ENCODE data around the gene COL6A2.
"Not testable (repeated sequence)": the region's sequence is repeated elsewhere in the genome, so short reads cannot be mapped to it uniquely, and the experiment has no call there.

COL6A2 gene

DNA sequence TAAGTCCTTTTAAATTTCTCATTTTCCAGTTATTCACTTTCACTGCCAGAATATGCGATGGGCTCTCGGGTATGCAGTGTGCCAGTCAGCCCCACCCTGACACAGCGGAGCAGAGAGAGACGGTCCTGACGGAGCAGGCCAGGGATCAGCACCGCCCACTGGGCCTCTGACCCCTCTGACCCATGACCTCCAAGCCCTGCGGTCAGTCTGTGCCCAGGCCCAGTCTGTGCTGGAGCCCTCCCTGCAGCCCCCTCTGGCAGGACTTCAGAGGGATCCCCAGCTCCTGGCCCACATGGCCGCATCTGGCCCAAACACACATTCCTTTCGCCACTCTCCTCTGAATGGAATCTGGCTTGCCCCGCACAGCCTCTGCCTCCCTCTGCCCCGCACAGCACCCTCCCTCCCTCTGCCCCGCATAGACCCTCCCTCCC, 43.4 kb upstream of the COL6A2 start:
- peaks cover 0 to 5% (median 0%) of the 10 kb centered on the region in 5 donors for H3K27me3 ChIP-seq (ENCODE audit: control insufficient read depth in 5 of 5, insufficient read depth in 4 of 5, low read length in 5 of 5)
- no peaks in the 10 kb centered on the region for H3K9me3 ChIP-seq (ENCODE audit: control insufficient read depth in 5 of 5, low read length in 5 of 5)
- no peak overlapping the region for H3K4me3 ChIP-seq (ENCODE audit: low read depth in 1 of 5, low read length in 5 of 5)
- H3K9ac ChIP-seq (ENCODE audit: low read length in 5 of 5) = no peak overlapping the region
- H3K4me1 ChIP-seq (ENCODE audit: control insufficient read depth in 5 of 5, insufficient read depth in 5 of 5, low read length in 5 of 5) = peaks cover 3 to 49% (median 39%) of the 10 kb centered on the region in 5 donors
- H3K36me3 ChIP-seq (ENCODE audit: control insufficient read depth in 5 of 5, insufficient read depth in 5 of 5, low read length in 5 of 5) = no peaks in the 10 kb centered on the region
- no peak overlapping the region for H3K27ac ChIP-seq (ENCODE audit: low read depth, low read length)

DNA sequence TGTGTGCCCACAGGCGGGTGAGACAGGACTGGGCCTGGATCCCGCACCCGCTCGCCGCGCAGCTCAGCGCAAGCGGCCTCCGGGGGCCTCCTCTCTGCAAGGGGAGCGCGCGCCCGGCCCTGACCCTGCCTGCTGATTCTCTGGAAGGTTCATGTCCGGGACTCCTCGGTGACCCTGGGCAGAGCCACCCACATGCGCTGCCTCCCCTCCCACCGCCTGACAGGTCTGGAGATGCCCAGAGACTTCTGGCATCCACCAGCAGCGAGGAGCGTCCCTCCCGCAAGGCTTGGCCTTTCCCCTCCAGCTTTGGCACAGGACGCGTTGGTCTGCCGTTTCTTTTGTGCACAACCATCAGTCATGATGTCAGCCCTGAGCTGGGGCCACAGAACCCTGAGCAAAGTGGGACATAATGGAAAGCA, 42.0 kb upstream of the COL6A2 start:
- H3K9me3 ChIP-seq (ENCODE audit: control insufficient read depth in 5 of 5, low read length in 5 of 5) = peaks cover 0 to 2% (median 0%) of the 10 kb centered on the region in 5 donors
- peaks cover 8 to 46% (median 38%) of the 10 kb centered on the region in 5 donors for H3K4me1 ChIP-seq (ENCODE audit: control insufficient read depth in 5 of 5, insufficient read depth in 5 of 5, low read length in 5 of 5)
- H3K27me3 ChIP-seq (ENCODE audit: control insufficient read depth in 5 of 5, insufficient read depth in 4 of 5, low read length in 5 of 5) = peaks cover 0 to 8% (median 0%) of the 10 kb centered on the region in 5 donors
- peak overlapping the region; percentile 73 for H3K27ac ChIP-seq (ENCODE audit: low read depth, low read length)
- peak overlapping the region in 1 of 5 donors; percentile 7 for H3K4me3 ChIP-seq (ENCODE audit: low read depth in 1 of 5, low read length in 5 of 5)
- H3K9ac ChIP-seq (ENCODE audit: low read length in 5 of 5) = peak overlapping the region in 2 of 5 donors; percentile 28 to 48
- H3K36me3 ChIP-seq (ENCODE audit: control insufficient read depth in 5 of 5, insufficient read depth in 5 of 5, low read length in 5 of 5) = no peaks in the 10 kb centered on the region

DNA sequence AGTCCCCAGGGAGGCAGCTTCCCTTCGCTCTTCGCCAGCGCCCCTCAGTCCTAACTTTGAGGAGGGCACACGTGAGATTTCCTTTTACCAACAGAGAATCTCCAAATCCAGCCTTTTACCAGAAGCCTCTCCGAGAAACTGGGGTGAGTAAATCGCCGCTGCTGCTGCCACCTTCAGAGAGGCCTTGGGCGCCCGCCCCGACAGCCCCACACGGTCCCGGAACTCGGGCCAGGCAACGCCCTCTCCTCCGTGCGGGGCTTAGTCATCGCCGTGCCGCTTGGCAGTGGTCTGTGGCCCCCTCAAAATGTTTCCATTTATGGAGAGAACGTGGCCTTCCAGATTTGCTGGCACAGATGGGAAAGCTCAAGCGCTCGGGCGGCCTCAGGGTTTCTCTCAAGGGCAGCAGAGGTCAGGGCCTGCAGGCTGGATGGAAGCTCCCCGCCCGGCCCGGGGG, 41.4 kb upstream of the COL6A2 start:
- H3K4me3 ChIP-seq (ENCODE audit: low read depth in 1 of 5, low read length in 5 of 5) = peak overlapping the region in 1 of 5 donors; percentile 7
- peaks cover 10 to 52% (median 40%) of the 10 kb centered on the region in 5 donors for H3K4me1 ChIP-seq (ENCODE audit: control insufficient read depth in 5 of 5, insufficient read depth in 5 of 5, low read length in 5 of 5)
- peaks cover 0 to 2% (median 0%) of the 10 kb centered on the region in 5 donors for H3K9me3 ChIP-seq (ENCODE audit: control insufficient read depth in 5 of 5, low read length in 5 of 5)
- peak overlapping the region in 2 of 5 donors; percentile 11 to 48 for H3K9ac ChIP-seq (ENCODE audit: low read length in 5 of 5)
- H3K27ac ChIP-seq (ENCODE audit: low read depth, low read length) = peak overlapping the region; percentile 74
- H3K36me3 ChIP-seq (ENCODE audit: control insufficient read depth in 5 of 5, insufficient read depth in 5 of 5, low read length in 5 of 5) = no peaks in the 10 kb centered on the region
- H3K27me3 ChIP-seq (ENCODE audit: control insufficient read depth in 5 of 5, insufficient read depth in 4 of 5, low read length in 5 of 5) = peaks cover 0 to 8% (median 0%) of the 10 kb centered on the region in 5 donors

DNA sequence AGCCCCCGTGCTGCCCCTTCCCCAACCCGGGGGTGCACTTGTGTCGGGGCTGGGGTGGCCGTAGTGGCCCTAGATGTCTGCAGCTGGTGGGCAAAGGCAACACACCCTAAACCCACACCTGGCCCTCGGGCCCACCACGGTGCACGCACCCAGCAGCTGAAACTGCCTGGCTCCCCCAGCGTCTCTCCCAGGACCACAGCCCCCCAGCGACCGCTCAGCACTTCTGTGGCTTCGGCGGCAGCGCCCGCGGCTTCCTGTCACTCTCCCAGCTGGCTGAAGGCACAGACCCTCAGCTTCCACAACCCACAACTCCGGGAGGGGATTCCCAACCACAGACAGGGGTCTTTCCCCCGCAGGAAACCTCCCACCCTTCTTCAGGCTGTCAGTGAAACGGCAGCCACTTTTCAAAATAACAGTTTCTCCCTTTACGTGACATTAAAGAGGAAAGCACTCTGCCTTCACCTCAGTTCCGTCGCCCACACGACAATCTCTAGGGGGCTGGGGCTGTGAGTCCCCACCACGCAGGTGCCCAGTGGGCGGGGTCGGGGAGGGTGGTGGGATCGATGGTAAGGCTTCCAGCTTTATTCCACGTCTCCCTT, 40.7 kb upstream of the COL6A2 start:
- H3K4me3 ChIP-seq (ENCODE audit: low read depth in 1 of 5, low read length in 5 of 5) = no peak overlapping the region
- no peaks in the 10 kb centered on the region for H3K36me3 ChIP-seq (ENCODE audit: control insufficient read depth in 5 of 5, insufficient read depth in 5 of 5, low read length in 5 of 5)
- H3K27me3 ChIP-seq (ENCODE audit: control insufficient read depth in 5 of 5, insufficient read depth in 4 of 5, low read length in 5 of 5) = peaks cover 0 to 8% (median 0%) of the 10 kb centered on the region in 5 donors
- H3K9ac ChIP-seq (ENCODE audit: low read length in 5 of 5) = peak overlapping the region in 2 of 5 donors; percentile 11 to 37
- peak overlapping the region; percentile 74 for H3K27ac ChIP-seq (ENCODE audit: low read depth, low read length)
- peaks cover 0 to 7% (median 0%) of the 10 kb centered on the region in 5 donors for H3K9me3 ChIP-seq (ENCODE audit: control insufficient read depth in 5 of 5, low read length in 5 of 5)
- H3K4me1 ChIP-seq (ENCODE audit: control insufficient read depth in 5 of 5, insufficient read depth in 5 of 5, low read length in 5 of 5) = peaks cover 10 to 59% (median 45%) of the 10 kb centered on the region in 5 donors

DNA sequence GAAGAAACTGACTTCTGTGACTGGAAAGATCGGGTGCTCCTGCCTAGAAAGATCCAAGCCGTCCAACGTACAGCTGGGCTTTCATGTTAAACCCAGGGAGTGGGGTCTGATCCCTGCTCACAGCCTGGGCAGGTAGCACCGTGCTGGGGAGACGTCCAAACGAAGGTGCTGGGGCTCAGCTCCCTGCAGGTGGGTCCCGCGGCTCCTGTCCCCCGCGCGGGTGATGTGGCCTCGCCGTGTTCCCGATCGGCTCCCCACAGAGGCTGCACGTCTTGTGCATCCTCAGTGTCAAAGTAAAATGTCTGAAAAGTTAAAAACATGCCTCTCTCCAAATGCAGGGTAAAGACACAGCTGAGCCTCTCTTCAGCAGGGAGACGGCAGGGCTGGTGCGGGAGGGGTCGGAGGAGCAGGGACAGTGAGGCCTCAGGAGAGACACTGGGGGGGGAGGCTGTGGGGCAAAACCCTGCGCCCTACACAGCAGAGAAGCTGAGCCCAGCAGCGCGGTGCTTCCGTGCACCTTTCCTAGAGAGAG, 40.1 kb upstream of the COL6A2 start:
- H3K9ac ChIP-seq (ENCODE audit: low read length in 5 of 5) = peak overlapping the region in 1 of 5 donors; percentile 3
- H3K9me3 ChIP-seq (ENCODE audit: control insufficient read depth in 5 of 5, low read length in 5 of 5) = peaks cover 0 to 11% (median 2%) of the 10 kb centered on the region in 5 donors
- H3K4me3 ChIP-seq (ENCODE audit: low read depth in 1 of 5, low read length in 5 of 5) = no peak overlapping the region
- peaks cover 10 to 64% (median 50%) of the 10 kb centered on the region in 5 donors for H3K4me1 ChIP-seq (ENCODE audit: control insufficient read depth in 5 of 5, insufficient read depth in 5 of 5, low read length in 5 of 5)
- H3K27ac ChIP-seq (ENCODE audit: low read depth, low read length) = peak overlapping the region; percentile 74
- peaks cover 0 to 8% (median 0%) of the 10 kb centered on the region in 5 donors for H3K27me3 ChIP-seq (ENCODE audit: control insufficient read depth in 5 of 5, insufficient read depth in 4 of 5, low read length in 5 of 5)
- H3K36me3 ChIP-seq (ENCODE audit: control insufficient read depth in 5 of 5, insufficient read depth in 5 of 5, low read length in 5 of 5) = no peaks in the 10 kb centered on the region

DNA sequence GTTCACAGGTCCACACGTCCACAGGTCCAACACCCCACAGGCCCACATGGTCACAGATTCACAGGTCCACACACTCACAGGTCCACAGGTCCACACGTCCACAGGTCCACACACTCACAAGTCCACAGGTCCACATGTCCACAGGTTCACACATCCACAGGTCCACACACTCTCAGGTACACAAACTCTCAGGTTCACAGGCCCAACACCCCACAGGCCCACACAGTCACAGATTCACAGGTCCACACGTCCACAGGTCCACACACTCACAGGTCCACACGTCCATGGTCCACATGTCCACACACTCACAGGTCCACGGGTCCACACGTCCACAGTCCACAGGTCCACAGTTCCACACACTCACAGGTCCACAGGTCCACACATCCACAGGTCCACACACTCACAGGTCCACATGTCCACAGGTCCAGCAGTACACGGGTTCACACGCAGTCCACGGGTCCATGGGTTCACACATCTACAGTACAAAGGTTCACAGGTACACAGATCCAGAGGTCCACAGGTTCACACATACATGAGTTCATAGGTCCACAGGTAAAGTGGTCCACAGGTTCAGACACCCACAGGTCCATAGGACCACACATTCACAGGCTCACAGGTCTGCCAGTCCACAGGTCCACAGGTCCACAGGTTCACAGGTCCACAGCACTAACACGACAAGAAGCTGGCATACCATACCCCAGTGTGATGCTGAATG, 39.3 kb upstream of the COL6A2 start:
- no peaks in the 10 kb centered on the region for H3K36me3 ChIP-seq (ENCODE audit: control insufficient read depth in 5 of 5, insufficient read depth in 5 of 5, low read length in 5 of 5)
- H3K9me3 ChIP-seq (ENCODE audit: control insufficient read depth in 5 of 5, low read length in 5 of 5) = peaks cover 0 to 17% (median 9%) of the 10 kb centered on the region in 5 donors
- H3K4me1 ChIP-seq (ENCODE audit: control insufficient read depth in 5 of 5, insufficient read depth in 5 of 5, low read length in 5 of 5) = peaks cover 10 to 62% (median 50%) of the 10 kb centered on the region in 5 donors
- H3K27ac ChIP-seq (ENCODE audit: low read depth, low read length) = peak overlapping the region; percentile 74
- no peak overlapping the region for H3K9ac ChIP-seq (ENCODE audit: low read length in 5 of 5)
- H3K4me3 ChIP-seq (ENCODE audit: low read depth in 1 of 5, low read length in 5 of 5) = no peak overlapping the region
- H3K27me3 ChIP-seq (ENCODE audit: control insufficient read depth in 5 of 5, insufficient read depth in 4 of 5, low read length in 5 of 5) = peaks cover 0 to 8% (median under 1%) of the 10 kb centered on the region in 5 donors

DNA sequence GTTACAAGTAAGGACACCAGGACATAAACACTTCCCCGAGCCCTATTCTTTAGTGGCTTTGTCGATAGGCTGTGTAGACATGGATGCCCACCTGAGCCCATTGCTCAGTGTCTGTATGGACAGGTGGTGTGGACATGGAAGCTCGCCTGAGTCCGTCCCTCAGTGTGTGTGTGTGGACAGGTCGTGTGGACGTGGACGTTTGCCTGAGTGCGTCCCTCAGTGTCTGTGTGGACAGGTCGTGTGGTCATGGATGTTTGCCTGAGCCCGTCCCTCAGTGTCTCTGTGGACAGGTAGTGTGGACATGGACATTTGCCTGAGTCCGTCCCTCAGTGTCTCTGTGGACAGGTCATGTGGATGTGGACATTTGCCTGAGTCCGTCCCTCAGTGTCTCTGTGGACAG, 38.7 kb upstream of the COL6A2 start:
- H3K4me3 ChIP-seq (ENCODE audit: low read depth in 1 of 5, low read length in 5 of 5) = no peak overlapping the region
- H3K4me1 ChIP-seq (ENCODE audit: control insufficient read depth in 5 of 5, insufficient read depth in 5 of 5, low read length in 5 of 5) = peaks cover 10 to 62% (median 50%) of the 10 kb centered on the region in 5 donors
- no peaks in the 10 kb centered on the region for H3K36me3 ChIP-seq (ENCODE audit: control insufficient read depth in 5 of 5, insufficient read depth in 5 of 5, low read length in 5 of 5)

DNA sequence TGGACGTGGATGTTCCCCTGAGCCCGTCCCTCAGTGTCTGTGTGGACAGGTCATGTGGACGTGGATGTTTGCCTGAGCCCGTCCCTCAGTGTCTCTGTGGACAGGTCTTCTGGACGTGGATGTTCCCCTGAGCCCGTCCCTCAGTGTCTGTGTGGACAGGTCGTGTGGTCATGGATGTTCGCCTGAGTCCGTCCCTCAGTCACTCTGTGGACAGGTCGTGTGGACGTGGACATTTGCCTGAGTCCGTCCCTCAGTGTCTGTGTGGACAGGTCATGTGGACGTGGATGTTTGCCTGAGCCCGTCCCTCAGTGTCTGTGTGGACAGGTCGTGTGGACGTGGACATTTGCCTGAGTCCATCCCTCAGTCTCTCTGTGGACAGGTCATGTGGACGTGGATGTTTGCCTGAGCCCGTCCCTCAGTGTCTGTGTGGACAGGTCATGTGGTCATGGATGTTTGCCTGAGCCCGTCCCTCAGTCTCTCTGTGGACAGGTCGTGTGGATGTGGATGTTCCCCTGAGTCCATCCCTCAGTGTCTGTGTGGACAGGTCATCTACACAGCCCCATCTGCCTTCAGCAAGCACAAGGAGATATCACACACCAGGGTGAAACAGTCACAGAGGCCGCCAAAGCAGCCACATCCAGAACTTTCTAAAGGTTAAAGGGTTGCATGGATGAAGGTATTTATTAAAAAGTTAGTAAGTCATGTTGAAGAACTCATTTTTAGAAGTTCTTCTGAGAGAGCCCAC, 38.0 kb upstream of the COL6A2 start:
- peaks cover 0 to 17% (median 9%) of the 10 kb centered on the region in 5 donors for H3K9me3 ChIP-seq (ENCODE audit: control insufficient read depth in 5 of 5, low read length in 5 of 5)
- H3K27me3 ChIP-seq (ENCODE audit: control insufficient read depth in 5 of 5, insufficient read depth in 4 of 5, low read length in 5 of 5) = peaks cover 0 to 14% (median 2%) of the 10 kb centered on the region in 5 donors
- H3K36me3 ChIP-seq (ENCODE audit: control insufficient read depth in 5 of 5, insufficient read depth in 5 of 5, low read length in 5 of 5); H3K4me3 ChIP-seq (ENCODE audit: low read depth in 1 of 5, low read length in 5 of 5): not testable (repeated sequence)
- H3K4me1 ChIP-seq (ENCODE audit: control insufficient read depth in 5 of 5, insufficient read depth in 5 of 5, low read length in 5 of 5) = peaks cover 10 to 60% (median 49%) of the 10 kb centered on the region in 5 donors
- peak overlapping the region; percentile 95 for H3K27ac ChIP-seq (ENCODE audit: low read depth, low read length)
- peak overlapping the region in 3 of 5 donors; percentile 45 to 96 (median 57) for H3K9ac ChIP-seq (ENCODE audit: low read length in 5 of 5)

More for the DNA sequence above, 38.7 kb upstream of the COL6A2 start:
- H3K27me3 ChIP-seq (ENCODE audit: control insufficient read depth in 5 of 5, insufficient read depth in 4 of 5, low read length in 5 of 5) = peaks cover 0 to 11% (median 2%) of the 10 kb centered on the region in 5 donors
- no peak overlapping the region for H3K9ac ChIP-seq (ENCODE audit: low read length in 5 of 5)
- no peak overlapping the region for H3K27ac ChIP-seq (ENCODE audit: low read depth, low read length)
- peaks cover 0 to 17% (median 9%) of the 10 kb centered on the region in 5 donors for H3K9me3 ChIP-seq (ENCODE audit: control insufficient read depth in 5 of 5, low read length in 5 of 5)

DNA sequence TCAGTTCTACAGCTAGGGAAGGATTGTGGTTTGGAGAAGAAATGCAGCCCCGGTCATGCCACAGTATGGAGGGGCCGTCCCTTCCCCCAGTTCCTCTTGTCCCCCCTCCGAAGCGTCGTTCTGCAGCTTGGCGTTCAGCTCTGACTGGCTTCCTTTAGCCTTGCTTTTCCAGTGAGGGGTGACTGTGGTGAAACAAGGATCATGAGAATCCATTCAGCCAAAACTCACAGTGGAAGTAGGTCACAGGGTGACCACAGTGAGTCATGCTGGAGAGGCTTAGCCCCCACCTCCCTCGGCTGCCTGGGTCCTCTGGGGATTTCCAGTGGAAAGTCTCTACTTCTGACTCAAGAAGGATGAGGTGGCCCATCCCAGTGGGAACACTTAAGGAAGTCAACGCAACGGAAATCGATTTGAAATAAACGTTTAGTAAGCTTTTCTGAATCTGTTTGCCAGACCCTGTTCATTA, 37.3 kb upstream of the COL6A2 start:
- no peaks in the 10 kb centered on the region for H3K36me3 ChIP-seq (ENCODE audit: control insufficient read depth in 5 of 5, insufficient read depth in 5 of 5, low read length in 5 of 5)
- H3K27ac ChIP-seq (ENCODE audit: low read depth, low read length) = peak overlapping the region; percentile 95
- no peak overlapping the region for H3K4me3 ChIP-seq (ENCODE audit: low read depth in 1 of 5, low read length in 5 of 5)
- peaks cover 0 to 19% (median 2%) of the 10 kb centered on the region in 5 donors for H3K27me3 ChIP-seq (ENCODE audit: control insufficient read depth in 5 of 5, insufficient read depth in 4 of 5, low read length in 5 of 5)
- H3K9ac ChIP-seq (ENCODE audit: low read length in 5 of 5) = peak overlapping the region in 3 of 5 donors; percentile 45 to 96 (median 57)
- peaks cover 10 to 60% (median 49%) of the 10 kb centered on the region in 5 donors for H3K4me1 ChIP-seq (ENCODE audit: control insufficient read depth in 5 of 5, insufficient read depth in 5 of 5, low read length in 5 of 5)
- H3K9me3 ChIP-seq (ENCODE audit: control insufficient read depth in 5 of 5, low read length in 5 of 5) = peaks cover 0 to 17% (median 9%) of the 10 kb centered on the region in 5 donors
